Epithelial cell of esophagus (primary cell): Measurements from ENCODE around the gene RASL10A.

Experiments
- DNase-seq: peaks from one replicate; pipeline ENCODE4 v3.0.0; 2010; ENCODE audit warnings: low read depth
- H3K4me3 ChIP-seq: 2 replicates; pipeline ENCODE4 v1.5.1; 2011; ENCODE audit warnings: mild to moderate bottlenecking, low read length, control low read depth
- CTCF ChIP-seq: IDR thresholded peaks from 2 replicates; pipeline ENCODE4 v1.5.1; 2011; ENCODE audit warnings: low read depth, mild to moderate bottlenecking, low read length, control low read depth, inconsistent platforms; ENCODE audit not compliant: insufficient read depth; ENCODE audit errors: missing control alignments

The RASL10A gene

GRCh38 chr22:29269230-29269604 is 46.3 kb downstream of the RASL10A start:
- DNase-seq, result no peak
- TF ChIP-seq CTCF, result no peak

GRCh38 chr22:29268511-29269229 is 46.8 kb downstream of the RASL10A start:
- peak overlapping the region; percentile 85 for H3K4me3 ChIP-seq
- DNase-seq, result peak; percentile 45
- TF ChIP-seq CTCF, result no peak

More at GRCh38 chr22:29269230-29269604, 46.3 kb downstream of the RASL10A start:
- H3K4me3 ChIP-seq, result peak overlapping the region; percentile 85

GRCh38 chr22:29267858-29268510 is 47.5 kb downstream of the RASL10A start, which contains the start of the genes EWSR1 and RHBDD3:
Gene EWSR1, plus strand, starts transcription at chr22:29268268. Its CDS starts 69 bp downstream, at chr22:29268337.
Gene RHBDD3, minus strand, starts transcription at chr22:29267981. Its CDS starts 2,355 bp downstream, at chr22:29265626.
- no peak for TF ChIP-seq CTCF
- DNase-seq, result peak; percentile 97
- peak within 1 kb of the TSS; percentile 85 for H3K4me3 ChIP-seq

- TF ChIP-seq CTCF, result no peak
- no peak for DNase-seq
- peak overlapping the region; percentile 85 for H3K4me3 ChIP-seq
Measured at GRCh38 chr22:29267462-29267857, 48.0 kb downstream of the RASL10A start.

GRCh38 chr22:29266564-29267461 is 48.7 kb downstream of the RASL10A start:
- TF ChIP-seq CTCF, result no peak
- DNase-seq, result no peak
- peak overlapping the region; percentile 85 for H3K4me3 ChIP-seq

- DNase-seq, result no peak
- no peak overlapping the region for H3K4me3 ChIP-seq
- TF ChIP-seq CTCF, result no peak
Measured at GRCh38 chr22:29265929-29266328, 49.6 kb downstream of the RASL10A start.
